ENCODE results near the gene ADGRA1.

ADGRA1 gene

GRCh38 chr10:133076274-133077038 is 11.3 kb upstream of the ADGRA1 start:
- Histone ChIP-seq H3K9me3 (ENCODE audit: control insufficient read depth in 2 of 2, low read length in 2 of 2) (no peaks in the 10 kb centered on the region), H3K27ac (ENCODE audit: low read length) (no peak overlapping the region), H3K4me1 (ENCODE audit: control insufficient read depth, insufficient read depth, low read length) (no peaks in the 10 kb centered on the region), H3K9ac (ENCODE audit: low read length in 2 of 2) (no peak overlapping the region), H3K4me3 (ENCODE audit: low read length in 2 of 2) (no peak overlapping the region), H3K36me3 (ENCODE audit: control insufficient read depth in 2 of 2, insufficient read depth in 2 of 2, low read length in 2 of 2) (no peaks in the 10 kb centered on the region), H3K27me3 (ENCODE audit: control insufficient read depth in 1 of 2, insufficient read depth in 2 of 2, low read length in 2 of 2) (peaks cover 4 to 16% of the 10 kb centered on the region in 2 donors)

GRCh38 chr10:133079836-133080682 is 7.7 kb upstream of the ADGRA1 start:
- no peak overlapping the region for H3K27ac ChIP-seq (ENCODE audit: low read length)
- no peak overlapping the region for H3K4me3 ChIP-seq (ENCODE audit: low read length in 2 of 2)
- no peak overlapping the region for H3K9ac ChIP-seq (ENCODE audit: low read length in 2 of 2)
- H3K9me3 ChIP-seq (ENCODE audit: control insufficient read depth in 2 of 2, low read length in 2 of 2): no peaks in the 10 kb centered on the region
- H3K4me1 ChIP-seq (ENCODE audit: control insufficient read depth, insufficient read depth, low read length): no peaks in the 10 kb centered on the region
- peaks cover 18 to 23% of the 10 kb centered on the region in 2 donors for H3K27me3 ChIP-seq (ENCODE audit: control insufficient read depth in 1 of 2, insufficient read depth in 2 of 2, low read length in 2 of 2)
- no peaks in the 10 kb centered on the region for H3K36me3 ChIP-seq (ENCODE audit: control insufficient read depth in 2 of 2, insufficient read depth in 2 of 2, low read length in 2 of 2)

- Histone ChIP-seq H3K36me3 (ENCODE audit: control insufficient read depth in 2 of 2, insufficient read depth in 2 of 2, low read length in 2 of 2) (no peaks in the 10 kb centered on the region), H3K27me3 (ENCODE audit: control insufficient read depth in 1 of 2, insufficient read depth in 2 of 2, low read length in 2 of 2) (peaks cover 20 to 21% of the 10 kb centered on the region in 2 donors), H3K9ac (ENCODE audit: low read length in 2 of 2) (no peak overlapping the region), H3K4me1 (ENCODE audit: control insufficient read depth, insufficient read depth, low read length) (no peaks in the 10 kb centered on the region), H3K27ac (ENCODE audit: low read length) (no peak overlapping the region), H3K4me3 (ENCODE audit: low read length in 2 of 2) (no peak overlapping the region), H3K9me3 (ENCODE audit: control insufficient read depth in 2 of 2, low read length in 2 of 2) (no peaks in the 10 kb centered on the region)
Measured at GRCh38 chr10:133080683-133081040, 7.1 kb upstream of the ADGRA1 start.

GRCh38 chr10:133081636-133082035 is 6.1 kb upstream of the ADGRA1 start:
- H3K4me3 ChIP-seq (ENCODE audit: low read length in 2 of 2): no peak overlapping the region
- H3K27me3 ChIP-seq (ENCODE audit: control insufficient read depth in 1 of 2, insufficient read depth in 2 of 2, low read length in 2 of 2): peaks cover 20 to 26% of the 10 kb centered on the region in 2 donors
- no peak overlapping the region for H3K27ac ChIP-seq (ENCODE audit: low read length)
- no peaks in the 10 kb centered on the region for H3K36me3 ChIP-seq (ENCODE audit: control insufficient read depth in 2 of 2, insufficient read depth in 2 of 2, low read length in 2 of 2)
- H3K9me3 ChIP-seq (ENCODE audit: control insufficient read depth in 2 of 2, low read length in 2 of 2): no peaks in the 10 kb centered on the region
- no peak overlapping the region for H3K9ac ChIP-seq (ENCODE audit: low read length in 2 of 2)
- no peaks in the 10 kb centered on the region for H3K4me1 ChIP-seq (ENCODE audit: control insufficient read depth, insufficient read depth, low read length)

GRCh38 chr10:133082685-133083421 is 4.9 kb upstream of the ADGRA1 start:
- peaks cover 29 to 36% of the 10 kb centered on the region in 2 donors for H3K27me3 ChIP-seq (ENCODE audit: control insufficient read depth in 1 of 2, insufficient read depth in 2 of 2, low read length in 2 of 2)
- no peak overlapping the region for H3K4me3 ChIP-seq (ENCODE audit: low read length in 2 of 2)
- H3K27ac ChIP-seq (ENCODE audit: low read length): no peak overlapping the region
- no peak overlapping the region for H3K9ac ChIP-seq (ENCODE audit: low read length in 2 of 2)
- peaks cover 3% of the 10 kb centered on the region for H3K4me1 ChIP-seq (ENCODE audit: control insufficient read depth, insufficient read depth, low read length)
- H3K9me3 ChIP-seq (ENCODE audit: control insufficient read depth in 2 of 2, low read length in 2 of 2): no peaks in the 10 kb centered on the region
- H3K36me3 ChIP-seq (ENCODE audit: control insufficient read depth in 2 of 2, insufficient read depth in 2 of 2, low read length in 2 of 2): no peaks in the 10 kb centered on the region

- no peak overlapping the region for H3K4me3 ChIP-seq (ENCODE audit: low read length in 2 of 2)
- H3K36me3 ChIP-seq (ENCODE audit: control insufficient read depth in 2 of 2, insufficient read depth in 2 of 2, low read length in 2 of 2): no peaks in the 10 kb centered on the region
- H3K27me3 ChIP-seq (ENCODE audit: control insufficient read depth in 1 of 2, insufficient read depth in 2 of 2, low read length in 2 of 2): peaks cover 30 to 43% of the 10 kb centered on the region in 2 donors
- no peak overlapping the region for H3K27ac ChIP-seq (ENCODE audit: low read length)
- no peak overlapping the region for H3K9ac ChIP-seq (ENCODE audit: low read length in 2 of 2)
- no peaks in the 10 kb centered on the region for H3K9me3 ChIP-seq (ENCODE audit: control insufficient read depth in 2 of 2, low read length in 2 of 2)
- peaks cover 7% of the 10 kb centered on the region for H3K4me1 ChIP-seq (ENCODE audit: control insufficient read depth, insufficient read depth, low read length)
Measured at GRCh38 chr10:133083422-133084100, 4.2 kb upstream of the ADGRA1 start.

GRCh38 chr10:133084491-133084890 is 3.2 kb upstream of the ADGRA1 start:
- Histone ChIP-seq H3K4me1 (ENCODE audit: control insufficient read depth, insufficient read depth, low read length) (peaks cover 7% of the 10 kb centered on the region), H3K9ac (ENCODE audit: low read length in 2 of 2) (no peak overlapping the region), H3K27me3 (ENCODE audit: control insufficient read depth in 1 of 2, insufficient read depth in 2 of 2, low read length in 2 of 2) (peaks cover 35 to 52% of the 10 kb centered on the region in 2 donors), H3K4me3 (ENCODE audit: low read length in 2 of 2) (no peak overlapping the region), H3K36me3 (ENCODE audit: control insufficient read depth in 2 of 2, insufficient read depth in 2 of 2, low read length in 2 of 2) (no peaks in the 10 kb centered on the region), H3K27ac (ENCODE audit: low read length) (no peak overlapping the region), H3K9me3 (ENCODE audit: control insufficient read depth in 2 of 2, low read length in 2 of 2) (no peaks in the 10 kb centered on the region)

- Histone ChIP-seq H3K9ac (ENCODE audit: low read length in 2 of 2) (no peak overlapping the region), H3K9me3 (ENCODE audit: control insufficient read depth in 2 of 2, low read length in 2 of 2) (no peaks in the 10 kb centered on the region), H3K27me3 (ENCODE audit: control insufficient read depth in 1 of 2, insufficient read depth in 2 of 2, low read length in 2 of 2) (peaks cover 38 to 58% of the 10 kb centered on the region in 2 donors), H3K27ac (ENCODE audit: low read length) (no peak overlapping the region), H3K4me1 (ENCODE audit: control insufficient read depth, insufficient read depth, low read length) (peaks cover 7% of the 10 kb centered on the region), H3K4me3 (ENCODE audit: low read length in 2 of 2) (no peak overlapping the region), H3K36me3 (ENCODE audit: control insufficient read depth in 2 of 2, insufficient read depth in 2 of 2, low read length in 2 of 2) (no peaks in the 10 kb centered on the region)
Measured at GRCh38 chr10:133085251-133086125, 2.2 kb upstream of the ADGRA1 start.

GRCh38 chr10:133086247-133086646 is 1.5 kb upstream of the ADGRA1 start:
- Histone ChIP-seq H3K27me3 (ENCODE audit: control insufficient read depth in 1 of 2, insufficient read depth in 2 of 2, low read length in 2 of 2) (peaks cover 40 to 58% of the 10 kb centered on the region in 2 donors), H3K9me3 (ENCODE audit: control insufficient read depth in 2 of 2, low read length in 2 of 2) (no peaks in the 10 kb centered on the region), H3K36me3 (ENCODE audit: control insufficient read depth in 2 of 2, insufficient read depth in 2 of 2, low read length in 2 of 2) (no peaks in the 10 kb centered on the region), H3K4me1 (ENCODE audit: control insufficient read depth, insufficient read depth, low read length) (peaks cover 7% of the 10 kb centered on the region), H3K4me3 (ENCODE audit: low read length in 2 of 2) (no peak overlapping the region), H3K9ac (ENCODE audit: low read length in 2 of 2) (no peak overlapping the region), H3K27ac (ENCODE audit: low read length) (no peak overlapping the region)
